Kidney glomerular epithelial cell (primary cell): ENCODE measurements around the gene OR9A2.

Experiments
- DNase-seq: peaks from one replicate; lab custom pipeline; 2025; lab: John Stamatoyannopoulos, UW

Gene OR9A2

GRCh38 chr7:143027032-143027431 lies at the start of gene OR9A2:
TSS of gene OR9A2 (minus strand) at chr7:143027132. CDS start at chr7:143027132, 0 bp downstream.
- no peak for DNase-seq

GRCh38 chr7:143074141-143074540 lies 47.2 kb upstream of the OR9A2 start:
- no peak for DNase-seq

DNA sequence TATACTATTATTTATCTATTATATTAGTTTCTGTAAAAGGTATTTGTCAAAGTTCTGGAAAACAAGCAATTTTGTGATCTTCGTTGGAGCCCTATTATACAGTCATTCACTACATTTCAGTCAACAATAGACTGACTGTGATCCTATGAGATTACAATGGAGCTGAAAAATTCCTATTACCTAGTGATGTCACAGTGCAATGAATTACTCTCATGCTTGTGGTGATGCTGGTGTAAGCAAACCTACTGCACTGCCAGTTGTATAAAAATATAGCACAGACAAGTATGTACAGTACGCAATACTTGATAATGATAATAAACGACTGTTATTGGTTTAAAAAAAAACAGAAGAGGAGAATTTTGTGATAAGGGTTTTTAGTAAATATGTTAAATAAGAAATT lies 46.6 kb upstream of the OR9A2 start:
- DNase-seq, result no peak

GRCh38 chr7:143069912-143070500 lies 43.1 kb upstream of the OR9A2 start:
- DNase-seq, result no peak

DNA sequence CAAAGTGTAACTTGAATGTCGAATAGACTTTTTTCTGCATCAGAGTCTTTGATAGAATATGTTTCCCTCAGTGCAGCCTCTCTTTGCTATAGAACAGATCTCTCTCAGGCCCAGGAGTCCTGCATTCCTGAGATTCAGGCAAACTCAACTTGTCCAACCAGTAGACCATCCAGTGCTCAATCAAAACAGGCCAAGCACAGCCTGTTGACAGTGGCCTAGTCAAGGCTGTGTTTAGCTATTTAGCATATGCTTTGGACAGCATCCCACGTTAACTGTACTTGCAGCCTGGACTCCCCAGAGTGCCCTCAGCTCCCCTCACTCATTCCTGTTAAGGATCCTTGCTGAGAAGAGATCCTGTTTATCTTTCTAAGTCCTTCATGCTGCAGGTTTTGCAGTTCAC lies 41.5 kb upstream of the OR9A2 start:
- DNase-seq, result no peak

- no peak for DNase-seq
These were observed 36.8 kb upstream of the OR9A2 start for GRCh38 chr7:143063741-143064140.

GRCh38 chr7:143055754-143056153 lies 28.8 kb upstream of the OR9A2 start:
- DNase-seq, result no peak

GRCh38 chr7:143054621-143055020 lies 27.7 kb upstream of the OR9A2 start:
- DNase-seq, result no peak

DNA sequence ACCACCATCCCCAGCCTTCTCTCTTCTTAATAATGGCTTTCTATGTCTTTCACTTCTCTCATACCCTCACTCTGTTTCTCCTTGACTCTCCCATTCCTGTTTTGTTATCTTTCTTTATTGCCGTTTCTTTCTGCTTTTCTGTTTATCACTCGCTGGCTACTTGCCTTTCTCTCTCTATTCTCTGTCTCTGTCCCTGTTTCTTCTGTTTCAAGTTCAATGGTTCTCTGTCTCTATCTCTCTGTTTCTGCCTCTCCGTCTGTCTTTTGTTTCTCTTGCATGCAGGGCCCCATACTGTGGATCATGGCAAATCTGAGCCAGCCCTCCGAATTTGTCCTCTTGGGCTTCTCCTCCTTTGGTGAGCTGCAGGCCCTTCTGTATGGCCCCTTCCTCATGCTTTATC lies 25.1 kb upstream of the OR9A2 start, which contains the start of gene OR6V1:
TSS of gene OR6V1 (plus strand) at position 301 of the 400 bp plus-strand sequence. CDS start at position 301, 0 bp downstream.
- no peak for DNase-seq

DNA sequence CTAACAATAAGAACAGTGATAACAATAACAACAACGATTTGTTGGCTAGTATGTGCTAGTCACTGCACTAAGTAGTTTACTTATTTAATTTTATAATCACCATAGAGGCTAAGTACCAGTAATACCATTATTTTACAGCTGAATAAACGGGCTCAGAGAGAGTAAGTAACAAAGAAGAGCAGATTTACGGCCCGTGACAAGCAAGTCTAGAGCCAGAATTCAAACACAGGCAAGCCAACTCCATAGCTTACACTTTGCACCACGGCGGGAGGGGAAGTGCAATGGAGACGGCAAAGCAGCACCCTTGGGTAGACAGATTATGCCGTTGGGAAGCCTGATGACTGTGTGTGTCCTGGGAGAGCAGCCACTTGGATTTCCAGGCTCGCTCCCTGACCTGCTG lies 24.0 kb upstream of the OR9A2 start:
- no peak for DNase-seq

- DNase-seq, result no peak
These were observed 22.4 kb upstream of the OR9A2 start for GRCh38 chr7:143049362-143049761.

DNA sequence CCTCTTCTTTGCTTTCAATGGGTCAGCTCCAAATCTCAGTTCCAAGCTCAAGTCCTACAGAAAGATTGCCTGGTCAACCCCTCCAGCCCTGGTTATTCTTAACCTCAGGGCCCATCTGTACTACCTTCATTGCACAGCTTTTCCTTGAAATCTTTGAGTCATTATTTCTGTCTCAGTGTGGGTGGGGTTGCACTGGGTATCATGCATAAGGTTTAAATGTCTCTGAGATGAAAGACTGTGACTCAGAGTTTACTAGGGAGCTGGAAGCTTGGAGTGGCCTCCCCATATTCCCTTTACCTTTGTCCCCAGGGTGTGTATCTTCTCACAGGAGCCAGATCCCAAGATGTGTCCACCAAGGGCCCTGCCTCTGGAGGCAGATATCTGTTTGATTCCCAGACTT lies 21.9 kb upstream of the OR9A2 start:
- no peak for DNase-seq

DNA sequence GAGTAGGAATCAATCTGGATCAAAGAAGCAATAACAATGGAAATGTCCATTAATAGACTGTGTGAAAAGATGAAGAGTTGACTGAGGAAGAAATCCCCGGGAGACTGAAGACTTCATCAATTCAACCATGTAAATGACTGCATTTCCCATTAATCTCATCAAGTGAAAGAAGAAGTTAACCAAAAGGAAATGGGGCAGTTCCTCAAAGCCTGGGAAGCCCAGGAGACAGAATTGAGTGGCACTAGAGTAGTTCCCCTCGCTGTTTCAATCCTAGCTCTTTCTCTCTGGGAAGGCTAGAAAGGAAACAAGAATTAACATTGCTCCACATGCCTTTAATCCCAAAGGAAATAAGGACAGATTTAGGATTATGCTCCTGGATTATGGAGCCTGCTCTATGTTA lies 20.4 kb upstream of the OR9A2 start:
- DNase-seq, result no peak

DNA sequence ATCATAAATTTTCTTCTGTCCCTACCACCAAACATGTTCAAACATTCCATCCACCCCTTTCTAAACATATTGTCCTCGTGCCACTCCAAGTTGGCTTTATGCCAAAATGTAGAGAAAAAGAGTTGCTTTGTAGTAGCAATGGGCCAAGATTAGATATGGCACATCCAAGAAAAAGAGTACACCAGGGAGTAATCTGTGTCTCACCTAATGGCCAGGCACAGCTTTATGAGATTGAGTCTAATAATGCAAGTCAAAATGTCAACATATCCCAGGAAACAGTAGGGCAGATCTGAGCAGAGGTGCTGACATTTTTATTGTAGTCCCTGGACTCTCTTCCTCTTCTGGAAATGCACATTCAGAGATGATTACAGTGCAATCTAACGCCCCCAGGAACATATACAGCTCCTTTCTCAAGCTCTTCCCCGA lies 19.5 kb upstream of the OR9A2 start:
- no peak for DNase-seq

- no peak for DNase-seq
These were observed 16.5 kb upstream of the OR9A2 start for GRCh38 chr7:143043391-143043790.

DNA sequence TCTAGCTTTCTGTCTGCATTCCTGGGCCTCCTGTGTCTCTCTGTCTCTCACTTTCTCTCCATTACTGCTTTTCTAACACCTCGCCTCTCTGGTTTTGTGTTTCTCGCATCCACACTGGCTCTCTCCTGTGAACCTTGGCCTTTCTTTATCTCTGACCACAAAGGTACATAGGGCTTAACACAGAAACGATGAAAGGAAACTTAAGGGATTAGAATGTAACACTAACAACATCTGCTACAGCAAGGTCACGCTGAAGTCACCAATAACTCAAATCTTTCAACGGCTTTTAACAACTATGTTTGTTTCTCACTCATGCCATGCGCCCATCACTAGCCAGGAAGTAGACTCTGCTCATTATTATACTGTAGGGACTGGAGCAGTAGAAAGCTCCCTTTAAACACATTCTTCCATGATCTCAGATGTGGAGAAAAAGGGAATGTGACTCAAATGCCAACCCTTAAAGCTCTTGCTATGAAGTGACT lies 15.9 kb upstream of the OR9A2 start:
- no peak for DNase-seq

- no peak for DNase-seq
These were observed 15.3 kb upstream of the OR9A2 start for GRCh38 chr7:143042159-143042789.

DNA sequence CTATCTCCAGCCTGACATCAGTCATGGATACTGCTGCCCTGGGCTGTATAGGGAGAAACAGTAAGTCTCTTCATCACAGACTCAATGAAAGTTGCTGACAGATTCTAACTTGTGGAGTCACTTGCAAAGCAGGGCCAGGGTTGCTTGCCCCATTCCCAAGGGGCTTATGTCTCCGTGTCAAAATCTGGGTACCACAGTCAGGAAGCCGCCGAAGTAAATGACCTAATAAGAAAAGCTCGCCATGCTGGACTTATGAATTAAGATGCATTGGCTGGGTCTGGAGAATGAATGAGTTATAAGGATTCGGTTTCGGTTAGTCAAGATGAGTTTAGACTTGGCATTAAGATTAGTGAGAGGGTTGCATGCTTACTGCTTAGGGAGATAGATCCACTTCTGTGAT lies 14.4 kb upstream of the OR9A2 start:
- DNase-seq, result no peak

DNA sequence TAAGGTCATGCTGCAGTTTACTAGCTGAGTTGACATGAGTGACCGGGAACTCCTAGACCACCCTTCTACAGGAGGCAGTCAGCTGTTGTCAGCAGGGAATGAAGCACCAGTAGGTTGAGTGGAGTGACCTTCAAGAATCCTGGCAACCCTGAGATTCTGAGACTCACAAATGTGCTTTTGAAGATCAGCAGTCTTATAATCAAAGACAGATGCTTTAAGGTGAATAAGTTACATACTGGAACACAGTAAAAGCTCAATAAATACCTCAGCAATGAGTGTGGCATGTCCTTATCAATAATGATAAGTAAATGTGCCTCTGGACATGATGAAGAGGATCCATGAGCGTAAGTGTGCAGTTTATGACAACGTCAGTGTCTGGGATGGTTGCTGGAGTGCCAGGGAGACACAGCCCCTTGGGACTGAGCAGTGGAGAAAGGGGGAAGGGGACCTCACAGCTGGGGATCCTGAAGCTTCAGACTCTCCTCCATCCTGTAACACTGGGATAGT lies 13.3 kb upstream of the OR9A2 start:
- DNase-seq, result no peak

DNA sequence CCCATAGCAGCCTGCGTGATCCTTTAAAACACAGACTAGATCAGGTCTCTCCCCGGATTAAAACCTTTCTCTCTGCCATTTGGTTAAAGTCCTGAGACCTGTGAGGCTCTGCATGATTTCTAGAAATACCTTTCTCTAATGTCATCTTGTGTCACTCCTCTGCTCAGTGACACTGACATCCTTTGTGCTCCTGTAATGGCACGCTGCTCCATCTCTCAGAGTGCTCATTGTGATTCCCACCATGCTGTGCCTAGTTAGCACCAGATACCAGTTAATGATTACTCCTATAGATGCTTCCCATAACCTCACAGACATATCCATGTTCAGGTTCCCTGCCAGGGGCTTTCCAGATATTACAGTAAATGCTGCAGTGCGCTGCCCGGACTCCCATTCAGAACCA lies 11.7 kb upstream of the OR9A2 start:
- no peak for DNase-seq

- no peak for DNase-seq
These were observed 751 bp upstream of the OR9A2 start for GRCh38 chr7:143027683-143028082.

- DNase-seq, result no peak
These were observed 1.6 kb downstream of the OR9A2 start for GRCh38 chr7:143025371-143025770.

GRCh38 chr7:143023047-143023446 lies 3.9 kb downstream of the OR9A2 start:
- DNase-seq, result no peak

- no peak for DNase-seq
These were observed 8.0 kb downstream of the OR9A2 start for GRCh38 chr7:143018931-143019330.
